Fibroblast of pulmonary artery (primary cell): ENCODE results near the gene MTCL1.

Experiments
- DNase-seq: peaks from one replicate; pipeline ENCODE4 v3.0.0-alpha.2; 2010; ENCODE audit warnings: low read depth
- H3K4me3 ChIP-seq: replicated peaks from 2 replicates; pipeline ENCODE4 v1.5.1; 2011; ENCODE audit warnings: low read depth, mild to moderate bottlenecking, control low read depth, low read length, moderate library complexity
- CTCF ChIP-seq: IDR thresholded peaks from 2 replicates; pipeline ENCODE4 v1.5.1; 2011; ENCODE audit warnings: mild to moderate bottlenecking, control low read depth, low read length, inconsistent platforms; ENCODE audit errors: missing control alignments

Gene MTCL1

GRCh38 chr18:8812631-8813030, 107.3 kb downstream of the MTCL1 start:
- TF ChIP-seq CTCF, result no peak
- H3K4me3 ChIP-seq, result no peak overlapping the region
- no peak for DNase-seq

DNA sequence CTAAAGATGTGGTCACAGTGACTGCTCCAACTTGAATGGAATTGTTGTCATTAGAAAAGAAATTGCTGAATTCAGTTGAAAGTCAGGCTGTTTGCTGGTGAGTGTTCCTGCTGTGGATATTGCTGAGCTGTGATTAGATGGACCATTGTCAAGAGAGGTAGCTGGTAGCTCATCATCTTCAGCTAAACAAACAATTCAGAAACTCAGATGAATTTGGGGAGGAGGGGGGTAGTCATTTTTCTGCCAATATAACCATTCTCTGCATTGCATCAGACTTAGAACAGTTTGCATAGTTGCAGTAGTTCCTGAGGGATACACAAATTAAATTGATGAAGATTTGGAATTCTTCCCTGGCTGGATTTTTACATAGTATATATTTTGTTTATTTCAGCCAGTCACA, 108.3 kb downstream of the MTCL1 start:
- no peak overlapping the region for H3K4me3 ChIP-seq
- TF ChIP-seq CTCF, result no peak
- DNase-seq, result peak; percentile 55

DNA sequence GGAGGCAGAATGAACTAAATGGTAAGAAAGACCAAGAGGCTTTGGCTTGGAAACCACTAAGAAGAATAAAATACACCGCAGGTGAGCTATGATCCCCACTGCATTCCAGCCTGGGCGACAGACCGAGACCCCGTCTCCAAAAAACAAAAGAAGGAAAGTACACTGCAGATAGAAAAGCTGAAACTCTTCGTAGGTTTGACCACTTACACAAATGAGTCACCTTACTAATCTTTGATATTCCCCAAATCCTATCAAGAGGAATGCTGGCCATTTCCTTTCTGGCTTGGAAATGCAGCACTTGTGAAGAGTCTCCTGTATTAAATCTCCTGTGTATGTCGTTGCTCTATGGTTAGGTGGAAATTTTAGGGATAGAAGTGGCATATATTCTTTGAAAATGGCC, 108.8 kb downstream of the MTCL1 start:
- no peak for TF ChIP-seq CTCF
- DNase-seq, result peak; percentile 83
- H3K4me3 ChIP-seq, result no peak overlapping the region

DNA sequence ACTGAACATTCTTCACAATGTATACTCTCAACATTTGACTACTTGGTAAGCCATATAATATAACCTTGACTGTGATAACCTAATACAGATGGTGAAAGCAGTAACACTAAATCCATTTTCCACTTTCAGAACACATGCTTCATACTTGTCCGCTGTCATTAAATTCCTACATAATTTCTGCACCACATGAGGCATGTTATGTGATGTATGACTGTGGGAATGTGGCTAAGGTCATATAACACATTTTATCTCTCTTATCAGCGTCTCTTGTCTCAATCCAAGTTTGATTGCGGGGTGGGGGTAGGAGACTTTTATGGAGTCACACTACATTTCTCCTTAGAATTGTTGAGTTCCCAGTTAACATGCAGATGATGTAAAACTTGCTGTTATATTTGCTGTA, 110.9 kb downstream of the MTCL1 start:
- no peak overlapping the region for H3K4me3 ChIP-seq
- no peak for TF ChIP-seq CTCF
- DNase-seq, result no peak

DNA sequence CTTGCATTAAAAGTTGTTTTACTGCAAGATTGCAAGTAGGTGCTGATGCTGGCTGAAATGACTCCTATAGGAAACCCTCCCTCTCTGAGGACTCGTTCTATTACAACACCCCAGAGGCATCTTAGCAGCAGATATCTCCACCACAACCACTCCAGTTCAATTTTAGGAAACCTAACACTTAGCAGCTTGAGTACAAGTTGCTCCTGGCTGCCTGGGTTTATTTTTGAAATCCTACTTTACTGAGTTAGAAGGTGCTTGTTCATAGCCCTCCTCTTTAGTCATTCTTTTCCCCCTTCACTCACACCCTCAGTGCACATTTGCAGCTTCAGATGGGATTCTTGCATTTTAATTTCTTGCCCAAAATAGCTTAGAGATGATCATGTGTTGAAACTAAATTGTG, 111.5 kb downstream of the MTCL1 start:
- peak; percentile 68 for DNase-seq

GRCh38 chr18:8818982-8819381, 113.6 kb downstream of the MTCL1 start:
- no peak for TF ChIP-seq CTCF
- H3K4me3 ChIP-seq, result no peak overlapping the region
- no peak for DNase-seq

More for the DNA sequence above, 111.5 kb downstream of the MTCL1 start:
- H3K4me3 ChIP-seq, result no peak overlapping the region
- no peak for TF ChIP-seq CTCF

- TF ChIP-seq CTCF, result no peak
- no peak overlapping the region for H3K4me3 ChIP-seq
- DNase-seq, result no peak
These were observed 115.2 kb downstream of the MTCL1 start for GRCh38 chr18:8820396-8821082.
